Lung (tissue), 12 donors: Measurements from ENCODE around the gene LDHA. TPM values are rescaled to one million over a fixed set of nuclear protein-coding genes. Genes with fewer than 3 reads are reported as not detected.
"Not testable (repeated sequence)": the region's sequence is repeated elsewhere in the genome, so short reads cannot be mapped to it uniquely, and the experiment has no call there.

Source experiments
- ATAC-seq: fragments of 200-7000 bp; cut with Tn5 transposase; one replicate; pipeline ENCODE4 v1.9.1; 2020; ENCODE audit warnings: moderate number of reproducible peaks; ENCODE audit not compliant: insufficient read depth, low FRiP score
- DNase-seq, 3 donors: peaks; one replicate each; pipeline ENCODE4 v3.0.0-alpha.2; 2013 to 2017
- H3K27ac ChIP-seq, 2 donors: one replicate each; pipeline ENCODE4 v1.5.1; 2013; ENCODE audit warnings: mild to moderate bottlenecking in 2 of 2, moderate library complexity in 2 of 2, control low read depth in 1 of 2, inconsistent platforms in 1 of 2, low read depth in 1 of 2, low read length in 1 of 2
- H3K27me3 ChIP-seq, 3 donors: one replicate each; pipeline ENCODE4 v1.5.1; 2013; ENCODE audit warnings: low read length in 2 of 3; ENCODE audit not compliant: control insufficient read depth in 3 of 3, insufficient read depth in 3 of 3
- H3K36me3 ChIP-seq, 4 donors: one replicate each; pipeline ENCODE4 v1.5.1; 2013; ENCODE audit warnings: low read length in 4 of 4, mild to moderate bottlenecking in 1 of 4, moderate library complexity in 1 of 4; ENCODE audit not compliant: control insufficient read depth in 4 of 4, insufficient read depth in 4 of 4
- H3K4me1 ChIP-seq, 5 donors: one replicate each; pipeline ENCODE4 v1.5.1; 2013; ENCODE audit warnings: low read length in 5 of 5, mild to moderate bottlenecking in 2 of 5, moderate library complexity in 1 of 5; ENCODE audit not compliant: control insufficient read depth in 5 of 5, insufficient read depth in 5 of 5
- H3K4me3 ChIP-seq: one replicate; pipeline ENCODE4 v1.5.1; 2013; ENCODE audit warnings: mild to moderate bottlenecking, control low read depth, moderate library complexity
- H3K9ac ChIP-seq, 2 donors: one replicate each; pipeline ENCODE4 v1.5.1; 2013; ENCODE audit warnings: low read length in 2 of 2, control low read depth in 1 of 2; ENCODE audit not compliant: insufficient read depth in 1 of 2
- H3K9me3 ChIP-seq, 4 donors: one replicate each; pipeline ENCODE4 v1.5.1; 2013; ENCODE audit warnings: low read length in 3 of 4, mild to moderate bottlenecking in 1 of 4, moderate library complexity in 1 of 4; ENCODE audit not compliant: control insufficient read depth in 4 of 4, insufficient read depth in 3 of 4
- CTCF ChIP-seq: IDR thresholded peaks from 2 replicates; pipeline ENCODE4 v1.5.1; 2012; ENCODE audit warnings: mild to moderate bottlenecking; ENCODE audit errors: control extremely low read depth, extremely low read depth
- WGBS, 2 donors: extraction: QIAGEN DNeasy Blood & Tissue Kit; methylation state at CpG; one replicate each; pipeline ENCODE4 v1.1.7; 2013; 5-methylcytosine and 5-hydroxymethylcytosine counted together
- polyA plus RNA-seq, 2 donors: library from polyadenylated mRNA; stranded (reverse); fragments of 200-250 nt; gene quantifications; one replicate each; pipeline ENCODE4 v1.2.1, GENCODE V29; 2013
- total RNA-seq, 2 donors: library from RNA; depleted of rRNA in 1 of 2; stranded (reverse); fragments of >200 nt in 1 of 2; gene quantifications; one replicate each; pipeline ENCODE4 v1.2.1, GENCODE V29; 2014 to 2021
- donor health status: control.
- donor health status: control.
- donor health status: Bipolar disorder and iron deficiency.
- donor health status: healthy.
- donor health status: DM: yes; HTN: yes; CAD: no.

LDHA gene
- total and polyA plus RNA-seq, 4 donors: 238 to 596 (median 330) TPM

DNA sequence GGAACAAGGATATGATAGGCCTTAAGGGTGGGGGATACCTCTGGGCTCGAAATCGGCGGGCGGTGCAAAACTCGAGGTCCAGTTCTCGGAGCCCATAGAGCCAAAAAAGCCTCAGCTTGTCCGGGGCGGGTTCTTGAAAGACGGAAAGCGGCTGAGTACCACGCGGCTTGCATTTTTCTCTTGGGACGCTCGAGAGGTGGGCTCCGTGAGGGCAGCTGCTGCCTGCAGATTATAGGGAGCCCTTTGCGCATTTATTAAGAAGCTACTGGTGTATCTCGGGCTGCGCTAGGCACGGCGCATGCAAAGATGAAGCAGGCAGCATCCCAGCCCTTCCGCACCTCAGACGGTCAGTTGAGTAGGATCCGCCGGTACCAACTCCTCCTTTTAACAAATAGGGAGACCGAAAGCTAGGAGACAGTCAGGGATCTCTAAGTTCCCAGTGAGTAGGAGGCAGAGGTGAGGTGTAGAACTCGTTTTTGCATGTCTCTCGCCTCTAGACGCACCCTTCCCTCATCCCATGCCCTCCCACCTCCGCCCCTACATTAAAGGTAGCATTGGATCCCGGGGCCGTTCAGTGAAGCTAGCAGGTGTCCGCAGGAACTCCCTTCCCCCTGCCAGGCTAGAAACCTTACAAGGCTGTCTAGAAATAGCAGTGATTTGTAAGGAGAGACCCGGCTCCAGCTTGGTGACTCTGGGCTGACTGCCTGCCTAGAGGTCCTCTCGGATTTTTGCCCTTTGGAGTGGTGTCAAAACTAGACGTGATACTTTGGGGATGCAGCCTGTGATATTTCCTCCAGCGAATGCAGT lies 768 bp downstream of the LDHA start:
- ATAC-seq (peak; percentile 0), DNase-seq (peak; percentile 31 to 51 (median 31))
- peak overlapping the region; percentile 87 to 98 for H3K27ac ChIP-seq
- H3K9ac ChIP-seq: peak overlapping the region; percentile 86 to 93
- TF ChIP-seq CTCF: no peak
- peaks cover 0 to 18% (median 4%) of the 10 kb centered on the region in 5 donors for H3K4me1 ChIP-seq
- no peaks in the 10 kb centered on the region for H3K27me3 ChIP-seq
- H3K36me3 ChIP-seq: peaks cover 9 to 25% (median 20%) of the 10 kb centered on the region in 4 donors
- peak overlapping the region; percentile 92 for H3K4me3 ChIP-seq
- no peaks in the 10 kb centered on the region for H3K9me3 ChIP-seq
- WGBS, 2 donors: 1% methylated on average over 36 of the region's 36 CpGs

DNA sequence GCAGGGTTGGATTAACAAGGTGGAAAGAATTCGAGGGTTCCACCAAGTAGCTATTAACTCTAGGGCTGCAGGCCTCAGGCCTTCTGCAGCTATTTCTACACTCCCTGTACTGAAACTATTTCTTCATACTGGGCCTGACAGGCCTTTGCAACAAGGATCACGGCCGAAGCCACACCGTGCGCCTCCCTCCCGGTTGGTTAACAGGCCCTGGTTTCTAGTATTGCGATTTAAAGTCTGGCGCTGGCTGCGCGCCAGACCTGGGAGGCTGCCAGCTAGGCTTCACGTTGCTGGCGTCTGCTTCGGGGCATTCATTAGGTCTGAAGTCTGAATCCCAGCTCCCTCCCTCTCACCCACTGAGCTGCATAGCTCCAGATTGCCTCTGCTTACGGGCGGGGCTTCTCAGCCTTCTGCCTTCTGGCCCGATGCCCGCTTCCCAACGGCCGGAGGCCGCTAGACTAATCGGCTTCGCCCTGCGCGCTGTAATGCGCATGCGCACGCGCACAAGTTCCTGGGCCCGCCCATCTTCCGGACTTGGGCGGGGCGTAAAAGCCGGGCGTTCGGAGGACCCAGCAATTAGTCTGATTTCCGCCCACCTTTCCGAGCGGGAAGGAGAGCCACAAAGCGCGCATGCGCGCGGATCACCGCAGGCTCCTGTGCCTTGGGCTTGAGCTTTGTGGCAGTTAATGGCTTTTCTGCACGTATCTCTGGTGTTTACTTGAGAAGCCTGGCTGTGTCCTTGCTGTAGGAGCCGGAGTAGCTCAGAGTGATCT lies 1.6 kb downstream of the LDHA start:
- Histone ChIP-seq H3K36me3 (peaks cover 14 to 30% (median 24%) of the 10 kb centered on the region in 4 donors), H3K4me3 (peak overlapping the region; percentile 92), H3K4me1 (peaks cover 0 to 18% (median 4%) of the 10 kb centered on the region in 5 donors), H3K27me3 (no peaks in the 10 kb centered on the region), H3K9me3 (no peaks in the 10 kb centered on the region), H3K27ac (peak overlapping the region; percentile 87 to 98), H3K9ac (peak overlapping the region; percentile 90 to 93)
- peak; percentile 82 for ATAC-seq
- 0% methylated on average over 46 of the region's 46 CpGs for WGBS, 2 donors
- no peak for TF ChIP-seq CTCF
- peak; percentile 99 to 100 (median 100) for DNase-seq

GRCh38 chr11:18397921-18398320 lies 3.6 kb downstream of the LDHA start:
- H3K4me1 ChIP-seq: peaks cover 0 to 18% (median 4%) of the 10 kb centered on the region in 5 donors
- H3K27ac ChIP-seq: no peak overlapping the region
- H3K36me3 ChIP-seq: peaks cover 22 to 40% (median 30%) of the 10 kb centered on the region in 4 donors
- no peaks in the 10 kb centered on the region for H3K27me3 ChIP-seq
- no peak for TF ChIP-seq CTCF
- H3K4me3 ChIP-seq: no peak overlapping the region
- H3K9me3 ChIP-seq: no peaks in the 10 kb centered on the region
- ATAC-seq (no peak), DNase-seq (no peak)
- H3K9ac ChIP-seq: no peak overlapping the region
- 98% methylated on average over 3 of the region's 3 CpGs for WGBS, 2 donors

- ATAC-seq, H3K27me3 ChIP-seq, H3K9me3 ChIP-seq, H3K9ac ChIP-seq, H3K4me3 ChIP-seq, H3K4me1 ChIP-seq, H3K27ac ChIP-seq, DNase-seq: not testable (repeated sequence)
- H3K36me3 ChIP-seq: peaks cover 39 to 56% (median 44%) of the 10 kb centered on the region in 4 donors
- WGBS, 2 donors: 94 to 95% methylated on average over 9 of the region's 9 CpGs
Observed at GRCh38 chr11:18401077-18401476, 6.7 kb downstream of the LDHA start.
